HEK293 (cell line): ENCODE measurements around the gene ESR1.

Experiments
- CTCF ChIA-PET: fragments of 350-600 bp; formaldehyde crosslinking; extraction: SDS; loops from one replicate; lab custom pipeline; 2021; ENCODE audit warnings: antibody characterized with exemption; lab: Yijun Ruan, JAX
- POLR2A ChIA-PET: fragments of 300-600 bp; formaldehyde crosslinking; extraction: SDS; loops from one replicate; lab custom pipeline; 2020; ENCODE audit warnings: antibody characterized with exemption, inconsistent platforms; lab: Yijun Ruan, JAX
- H3K27ac ChIP-seq: fragments of 200-500 bp; sonication (Bioruptor generic); 2 replicates; pipeline ENCODE4 v1.5.1; 2014; ENCODE audit warnings: low read depth, low read length, control low read depth, inconsistent platforms; ENCODE audit errors: extremely low read depth
- H3K36me3 ChIP-seq, 2 experiments: fragments of 200-500 bp in 1 of 2; sonication (Bioruptor generic) in 1 of 2; 1 replicate in 1 of 2; 2 replicates in 1 of 2; pipeline ENCODE4 v1.5.1; 2014 to 2017; ENCODE audit warnings: inconsistent platforms in 2 of 2, low read length in 2 of 2; ENCODE audit not compliant: control insufficient read depth in 2 of 2, insufficient read depth in 1 of 2
- H3K4me1 ChIP-seq: fragments of 200-500 bp; sonication (Bioruptor generic); 2 replicates; pipeline ENCODE4 v1.5.1; 2014; ENCODE audit warnings: mild to moderate bottlenecking, low read length, inconsistent platforms; ENCODE audit not compliant: control insufficient read depth, insufficient read depth
- H3K4me3 ChIP-seq: 2 replicates; pipeline ENCODE4 v1.5.1; 2011; ENCODE audit warnings: low read depth, mild to moderate bottlenecking, control low read depth, low read length, moderate library complexity
- H3K9me3 ChIP-seq: fragments of 200-500 bp; sonication (Bioruptor generic); 2 replicates; pipeline ENCODE4 v1.5.1; 2014; ENCODE audit warnings: low read depth, low read length, inconsistent platforms; ENCODE audit not compliant: control insufficient read depth, insufficient read depth
- BCL11B ChIP-seq: fragments of 450-650 bp; formaldehyde crosslinking; IDR thresholded peaks from 2 replicates; pipeline ENCODE4 v1.5.1; 2016; ENCODE audit warnings: low read depth, missing biosample characterization, missing genetic modification characterization
- HOXA7 ChIP-seq: sonication (generic); formaldehyde crosslinking; IDR thresholded peaks from 2 replicates; pipeline ENCODE4 v1.8.1; 2022; ENCODE audit warnings: missing genetic modification reagents, borderline replicate concordance
- KLF16 ChIP-seq: fragments of 450-650 bp; formaldehyde crosslinking; IDR thresholded peaks from 2 replicates; pipeline ENCODE4 v1.5.1; 2017; ENCODE audit warnings: missing biosample characterization, missing genetic modification characterization
- KLF8 ChIP-seq: fragments of 450-650 bp; formaldehyde crosslinking; IDR thresholded peaks from 2 replicates; pipeline ENCODE4 v1.5.1; 2016; ENCODE audit warnings: missing biosample characterization, missing genetic modification characterization
- PRDM10 ChIP-seq: fragments of 450-650 bp; formaldehyde crosslinking; IDR thresholded peaks from 2 replicates; pipeline ENCODE4 v1.5.1; 2016; ENCODE audit warnings: missing biosample characterization, missing genetic modification characterization
- SCRT2 ChIP-seq: fragments of 450-650 bp; formaldehyde crosslinking; IDR thresholded peaks from 2 replicates; pipeline ENCODE4 v1.5.1; 2016; ENCODE audit warnings: missing biosample characterization, missing genetic modification characterization
- ZBTB11 ChIP-seq: fragments of 450-650 bp; formaldehyde crosslinking; conservative IDR thresholded peaks from 2 replicates; pipeline ENCODE4 v1.5.1; 2016; ENCODE audit warnings: low read depth, missing biosample characterization, missing genetic modification characterization
- ZBTB17 ChIP-seq: fragments of 450-650 bp; formaldehyde crosslinking; IDR thresholded peaks from 2 replicates; pipeline ENCODE4 v1.5.1; 2016; ENCODE audit warnings: missing biosample characterization, missing genetic modification characterization
- ZFP3 ChIP-seq: fragments of 450-650 bp; formaldehyde crosslinking; IDR thresholded peaks from 2 replicates; pipeline ENCODE4 v1.5.1; 2016; ENCODE audit warnings: low read depth, missing biosample characterization, missing genetic modification characterization
- ZIC2 ChIP-seq: fragments of 450-650 bp; formaldehyde crosslinking; IDR thresholded peaks from 2 replicates; pipeline ENCODE4 v1.5.1; 2016; ENCODE audit warnings: missing biosample characterization, missing genetic modification characterization
- ZNF16 ChIP-seq: fragments of 450-650 bp; formaldehyde crosslinking; IDR thresholded peaks from 2 replicates; pipeline ENCODE4 v1.5.1; 2016; ENCODE audit warnings: low read depth, missing biosample characterization, missing genetic modification characterization
- ZNF175 ChIP-seq: fragments of 450-650 bp; formaldehyde crosslinking; IDR thresholded peaks from 2 replicates; pipeline ENCODE4 v1.5.1; 2016; ENCODE audit warnings: missing biosample characterization, missing genetic modification characterization
- ZNF37A ChIP-seq: fragments of 450-650 bp; IDR thresholded peaks from 2 replicates; pipeline ENCODE4 v1.5.1; 2018; ENCODE audit warnings: missing biosample characterization, missing genetic modification characterization
- ZNF391 ChIP-seq: fragments of 450-650 bp; formaldehyde crosslinking; IDR thresholded peaks from 2 replicates; pipeline ENCODE4 v1.5.1; 2016; ENCODE audit warnings: low read depth, missing biosample characterization, missing genetic modification characterization, borderline replicate concordance
- ZNF530 ChIP-seq: fragments of 450-650 bp; formaldehyde crosslinking; IDR thresholded peaks from 2 replicates; pipeline ENCODE4 v1.5.1; 2016; ENCODE audit warnings: low read depth, missing biosample characterization, missing genetic modification characterization
- ZNF555 ChIP-seq: fragments of 450-650 bp; formaldehyde crosslinking; conservative IDR thresholded peaks from 2 replicates; pipeline ENCODE4 v1.5.1; 2017; ENCODE audit warnings: missing biosample characterization, mild to moderate bottlenecking, missing genetic modification characterization, inconsistent platforms
- ZNF571 ChIP-seq: fragments of 450-650 bp; formaldehyde crosslinking; IDR thresholded peaks from 2 replicates; pipeline ENCODE4 v1.5.0; 2017; ENCODE audit warnings: missing biosample characterization, missing genetic modification characterization
- ZNF629 ChIP-seq: fragments of 450-650 bp; formaldehyde crosslinking; IDR thresholded peaks from 2 replicates; pipeline ENCODE4 v1.5.1; 2017; ENCODE audit warnings: missing biosample characterization, missing genetic modification characterization
- ZNF670 ChIP-seq: fragments of 450-650 bp; formaldehyde crosslinking; IDR thresholded peaks from 2 replicates; pipeline ENCODE4 v1.5.1; 2016; ENCODE audit warnings: missing biosample characterization, missing genetic modification characterization, low read depth
- ZNF76 ChIP-seq: fragments of 450-650 bp; formaldehyde crosslinking; IDR thresholded peaks from 2 replicates; pipeline ENCODE4; 2016; ENCODE audit warnings: low read depth, missing biosample characterization, missing genetic modification characterization, borderline replicate concordance
- ZNF776 ChIP-seq: fragments of 450-650 bp; formaldehyde crosslinking; IDR thresholded peaks from 2 replicates; pipeline ENCODE4 v1.5.0; 2017; ENCODE audit warnings: missing biosample characterization, missing genetic modification characterization, borderline replicate concordance
- ZSCAN16 ChIP-seq: fragments of 450-650 bp; formaldehyde crosslinking; IDR thresholded peaks from 2 replicates; pipeline ENCODE4 v1.5.1; 2016; ENCODE audit warnings: missing biosample characterization, missing genetic modification characterization
- TF ChIP-seq, protein P1 (sequence below): fragments of 450-650 bp; formaldehyde crosslinking; IDR thresholded peaks from 2 replicates; pipeline ENCODE4 v1.5.1; 2016; ENCODE audit warnings: missing biosample characterization, missing genetic modification characterization
- TF ChIP-seq, protein P2 (sequence below): fragments of 450-650 bp; formaldehyde crosslinking; IDR thresholded peaks from 2 replicates; pipeline ENCODE4 v1.5.1; 2017; ENCODE audit warnings: missing biosample characterization, missing genetic modification characterization
- TF ChIP-seq, protein P3 (sequence below): fragments of 450-650 bp; formaldehyde crosslinking; IDR thresholded peaks from 2 replicates; pipeline ENCODE4 v1.5.1; 2016; ENCODE audit warnings: missing biosample characterization, missing genetic modification characterization

ESR1 gene

GRCh38 chr6:151763303-151763702 is 44.2 kb upstream of the ESR1 start:
- ChIA-PET POLR2A (no interaction called here), CTCF (interaction anchor here (0.7 kb wide), 1 partner anchor 336 kb away, joined by 4 read pairs; no protein-coding TSS in a partner anchor)
- Histone ChIP-seq H3K4me1 (no peaks in the 10 kb centered on the region), H3K4me3 (peak overlapping the region; percentile 18; the same call in 1 of the 2 replicates), H3K27ac (no peak overlapping the region), H3K36me3 (no peaks in the 10 kb centered on the region), H3K9me3 (no peaks in the 10 kb centered on the region)
- TF ChIP-seq PRDM10 (no peak), BCL11B (tag by site-specific recombination) (no peak), ZBTB11 (no peak), ZNF530 (tag by site-specific recombination) (no peak), ZNF670 (tag by site-specific recombination) (no peak), ZIC2 (tag by site-specific recombination) (no peak), ZNF16 (tag by site-specific recombination) (no peak), KLF16 (tag by site-specific recombination) (no peak), ZNF76 (tag by site-specific recombination) (no peak), ZSCAN16 (tag by site-specific recombination) (no peak), ZNF555 (tag by site-specific recombination) (no peak), ZNF571 (no peak), KLF8 (tag by site-specific recombination) (no peak), ZNF37A (tag by site-specific recombination) (no peak), ZNF391 (tag by site-specific recombination) (no peak)
- TF ChIP-seq, protein P1, sequence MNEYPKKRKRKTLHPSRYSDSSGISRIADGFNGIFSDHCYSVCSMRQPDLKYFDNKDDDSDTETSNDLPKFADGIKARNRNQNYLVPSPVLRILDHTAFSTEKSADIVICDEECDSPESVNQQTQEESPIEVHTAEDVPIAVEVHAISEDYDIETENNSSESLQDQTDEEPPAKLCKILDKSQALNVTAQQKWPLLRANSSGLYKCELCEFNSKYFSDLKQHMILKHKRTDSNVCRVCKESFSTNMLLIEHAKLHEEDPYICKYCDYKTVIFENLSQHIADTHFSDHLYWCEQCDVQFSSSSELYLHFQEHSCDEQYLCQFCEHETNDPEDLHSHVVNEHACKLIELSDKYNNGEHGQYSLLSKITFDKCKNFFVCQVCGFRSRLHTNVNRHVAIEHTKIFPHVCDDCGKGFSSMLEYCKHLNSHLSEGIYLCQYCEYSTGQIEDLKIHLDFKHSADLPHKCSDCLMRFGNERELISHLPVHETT (tag by site-specific recombination): no peak

- H3K9me3 ChIP-seq: no peaks in the 10 kb centered on the region
- ChIA-PET CTCF (interaction anchor here (0.6 to 4.0 kb wide), 33 partner anchors 9 to 927 kb away, joined by 3 to 62 read pairs (median 4); partner anchors contain the start of gene ESR1), POLR2A (interaction anchor here (0.6 kb wide), 1 partner anchor 1423 kb away, joined by 7 read pairs; no protein-coding TSS in a partner anchor)
- no peak overlapping the region for H3K27ac ChIP-seq
- peak overlapping the region; percentile 15 for H3K4me3 ChIP-seq
- no peaks in the 10 kb centered on the region for H3K4me1 ChIP-seq
- no peaks in the 10 kb centered on the region for H3K36me3 ChIP-seq
- TF ChIP-seq ZNF776 (tag by site-specific recombination): no peak
- no peak for TF ChIP-seq ZFP3 (tag by site-specific recombination)
- no peak for TF ChIP-seq HOXA7 (CRISPR knock-in tag)
- no peak for TF ChIP-seq ZNF629 (tag by site-specific recombination)
- no peak for TF ChIP-seq ZNF175 (tag by site-specific recombination)
- TF ChIP-seq SCRT2 (tag by site-specific recombination): peak; percentile 60
- TF ChIP-seq, protein P2, sequence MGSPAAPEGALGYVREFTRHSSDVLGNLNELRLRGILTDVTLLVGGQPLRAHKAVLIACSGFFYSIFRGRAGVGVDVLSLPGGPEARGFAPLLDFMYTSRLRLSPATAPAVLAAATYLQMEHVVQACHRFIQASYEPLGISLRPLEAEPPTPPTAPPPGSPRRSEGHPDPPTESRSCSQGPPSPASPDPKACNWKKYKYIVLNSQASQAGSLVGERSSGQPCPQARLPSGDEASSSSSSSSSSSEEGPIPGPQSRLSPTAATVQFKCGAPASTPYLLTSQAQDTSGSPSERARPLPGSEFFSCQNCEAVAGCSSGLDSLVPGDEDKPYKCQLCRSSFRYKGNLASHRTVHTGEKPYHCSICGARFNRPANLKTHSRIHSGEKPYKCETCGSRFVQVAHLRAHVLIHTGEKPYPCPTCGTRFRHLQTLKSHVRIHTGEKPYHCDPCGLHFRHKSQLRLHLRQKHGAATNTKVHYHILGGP (tag by site-specific recombination): no peak
- TF ChIP-seq, protein P3, sequence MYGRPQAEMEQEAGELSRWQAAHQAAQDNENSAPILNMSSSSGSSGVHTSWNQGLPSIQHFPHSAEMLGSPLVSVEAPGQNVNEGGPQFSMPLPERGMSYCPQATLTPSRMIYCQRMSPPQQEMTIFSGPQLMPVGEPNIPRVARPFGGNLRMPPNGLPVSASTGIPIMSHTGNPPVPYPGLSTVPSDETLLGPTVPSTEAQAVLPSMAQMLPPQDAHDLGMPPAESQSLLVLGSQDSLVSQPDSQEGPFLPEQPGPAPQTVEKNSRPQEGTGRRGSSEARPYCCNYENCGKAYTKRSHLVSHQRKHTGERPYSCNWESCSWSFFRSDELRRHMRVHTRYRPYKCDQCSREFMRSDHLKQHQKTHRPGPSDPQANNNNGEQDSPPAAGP: no peak
- peak; percentile 72; the same call in 1 of the 2 replicates for TF ChIP-seq ZBTB17
Measured at GRCh38 chr6:151763938-151764680, 43.4 kb upstream of the ESR1 start.
